ENCODE results near the gene SKAP1.

The SKAP1 gene

GRCh38 chr17:48239603-48239995 is 190.4 kb downstream of the SKAP1 start:
- H3K9ac ChIP-seq (ENCODE audit: low read depth, low read length, poor library complexity): no peak overlapping the region
- H3K27me3 ChIP-seq (ENCODE audit: control insufficient read depth in 3 of 3, insufficient read depth in 3 of 3, low read depth in 1 of 3, low read length in 3 of 3): peaks cover 0 to 28% (median 0%) of the 10 kb centered on the region in 3 experiments
- no peak overlapping the region for H3K4me2 ChIP-seq (ENCODE audit: insufficient read depth, low read length, poor library complexity, severe bottlenecking)
- H3K4me3 ChIP-seq (ENCODE audit: low read length in 2 of 2): no peak overlapping the region
- H2BK15ac ChIP-seq (ENCODE audit: low read length): no peak overlapping the region
- H2AFZ ChIP-seq (ENCODE audit: low read length): no peak overlapping the region
- H2BK12ac ChIP-seq (ENCODE audit: low read length): no peak overlapping the region
- no peak overlapping the region for H3K14ac ChIP-seq (ENCODE audit: low read length)
- no peak overlapping the region for H3K4ac ChIP-seq (ENCODE audit: low read length)
- no peak overlapping the region for H3K27ac ChIP-seq (replicated peaks; ENCODE audit: low read length)
- DNase-seq (ENCODE audit: low spot score): no peak
- no peak overlapping the region for H3K18ac ChIP-seq (ENCODE audit: low read length)
- WGBS, 2 donors (ENCODE audit: extremely low coverage in 2 of 2, insufficient read length in 2 of 2, insufficient replicate concordance in 1 of 2): no CpG with 5 or more reads among the region's 1 CpG
- H2AK5ac ChIP-seq (ENCODE audit: low read depth, low read length): no peak overlapping the region
- H2BK120ac ChIP-seq (ENCODE audit: low read depth, low read length): no peak overlapping the region
- H3K4me1 ChIP-seq (ENCODE audit: control insufficient read depth in 2 of 2, insufficient read depth in 1 of 2, low read depth in 1 of 2, low read length in 2 of 2): peaks cover 0 to 2% of the 10 kb centered on the region in 2 donors
- no peaks in the 10 kb centered on the region for H3K79me1 ChIP-seq (ENCODE audit: low read depth, low read length)
- no peaks in the 10 kb centered on the region for H3K9me3 ChIP-seq (replicated peaks in 1 of 2; ENCODE audit: control insufficient read depth in 2 of 2, insufficient read depth in 1 of 2, low read depth in 1 of 2, low read length in 2 of 2)
- no peaks in the 10 kb centered on the region for H3K36me3 ChIP-seq (replicated peaks in 1 of 2; ENCODE audit: control insufficient read depth in 2 of 2, insufficient read depth in 2 of 2, low read length in 2 of 2)
- H3K23ac ChIP-seq (ENCODE audit: low read depth, low read length, poor library complexity): no peak overlapping the region
- no peak overlapping the region for H4K8ac ChIP-seq (ENCODE audit: low read depth, low read length)
- H2BK5ac ChIP-seq (ENCODE audit: low read length): no peak overlapping the region
- H4K91ac ChIP-seq (ENCODE audit: low read depth, low read length, poor library complexity): no peak overlapping the region

GRCh38 chr17:48238933-48239602 is 190.9 kb downstream of the SKAP1 start:
- Histone ChIP-seq H3K23ac (ENCODE audit: low read depth, low read length, poor library complexity) (no peak overlapping the region), H3K9me3 (replicated peaks in 1 of 2; ENCODE audit: control insufficient read depth in 2 of 2, insufficient read depth in 1 of 2, low read depth in 1 of 2, low read length in 2 of 2) (no peaks in the 10 kb centered on the region), H3K4me3 (ENCODE audit: low read length in 2 of 2) (no peak overlapping the region), H3K79me1 (ENCODE audit: low read depth, low read length) (no peaks in the 10 kb centered on the region), H2AFZ (ENCODE audit: low read length) (no peak overlapping the region), H4K8ac (ENCODE audit: low read depth, low read length) (no peak overlapping the region), H4K91ac (ENCODE audit: low read depth, low read length, poor library complexity) (no peak overlapping the region), H2BK120ac (ENCODE audit: low read depth, low read length) (no peak overlapping the region), H3K4me1 (ENCODE audit: control insufficient read depth in 2 of 2, insufficient read depth in 1 of 2, low read depth in 1 of 2, low read length in 2 of 2) (peaks cover 0 to 2% of the 10 kb centered on the region in 2 donors), H2AK5ac (ENCODE audit: low read depth, low read length) (no peak overlapping the region), H2BK12ac (ENCODE audit: low read length) (no peak overlapping the region), H3K36me3 (replicated peaks in 1 of 2; ENCODE audit: control insufficient read depth in 2 of 2, insufficient read depth in 2 of 2, low read length in 2 of 2) (no peaks in the 10 kb centered on the region), H3K4me2 (ENCODE audit: insufficient read depth, low read length, poor library complexity, severe bottlenecking) (no peak overlapping the region), H3K9ac (ENCODE audit: low read depth, low read length, poor library complexity) (no peak overlapping the region), H3K27me3 (ENCODE audit: control insufficient read depth in 3 of 3, insufficient read depth in 3 of 3, low read depth in 1 of 3, low read length in 3 of 3) (peaks cover 0 to 28% (median 0%) of the 10 kb centered on the region in 3 experiments), H2BK15ac (ENCODE audit: low read length) (no peak overlapping the region), H2BK5ac (ENCODE audit: low read length) (no peak overlapping the region), H3K4ac (ENCODE audit: low read length) (no peak overlapping the region), H3K27ac (replicated peaks; ENCODE audit: low read length) (no peak overlapping the region), H3K18ac (ENCODE audit: low read length) (no peak overlapping the region), H3K14ac (ENCODE audit: low read length) (no peak overlapping the region)
- no peak for DNase-seq (ENCODE audit: low spot score)
- no CpG with 5 or more reads among the region's 4 CpGs for WGBS, 2 donors (ENCODE audit: extremely low coverage in 2 of 2, insufficient read length in 2 of 2, insufficient replicate concordance in 1 of 2)

- H3K4me3 ChIP-seq (ENCODE audit: low read length in 2 of 2): no peak overlapping the region
- H2BK120ac ChIP-seq (ENCODE audit: low read depth, low read length): no peak overlapping the region
- H3K4me1 ChIP-seq (ENCODE audit: control insufficient read depth in 2 of 2, insufficient read depth in 1 of 2, low read depth in 1 of 2, low read length in 2 of 2): peaks cover 0 to 2% of the 10 kb centered on the region in 2 donors
- H2BK15ac ChIP-seq (ENCODE audit: low read length): no peak overlapping the region
- H2AK5ac ChIP-seq (ENCODE audit: low read depth, low read length): no peak overlapping the region
- no peak overlapping the region for H4K8ac ChIP-seq (ENCODE audit: low read depth, low read length)
- no peak for DNase-seq (ENCODE audit: low spot score)
- no peak overlapping the region for H3K27ac ChIP-seq (replicated peaks; ENCODE audit: low read length)
- H3K9me3 ChIP-seq (replicated peaks in 1 of 2; ENCODE audit: control insufficient read depth in 2 of 2, insufficient read depth in 1 of 2, low read depth in 1 of 2, low read length in 2 of 2): no peaks in the 10 kb centered on the region
- H2BK5ac ChIP-seq (ENCODE audit: low read length): no peak overlapping the region
- H3K79me1 ChIP-seq (ENCODE audit: low read depth, low read length): no peaks in the 10 kb centered on the region
- no peaks in the 10 kb centered on the region for H3K36me3 ChIP-seq (replicated peaks in 1 of 2; ENCODE audit: control insufficient read depth in 2 of 2, insufficient read depth in 2 of 2, low read length in 2 of 2)
- H3K18ac ChIP-seq (ENCODE audit: low read length): no peak overlapping the region
- no peak overlapping the region for H3K4me2 ChIP-seq (ENCODE audit: insufficient read depth, low read length, poor library complexity, severe bottlenecking)
- no peak overlapping the region for H3K4ac ChIP-seq (ENCODE audit: low read length)
- H2BK12ac ChIP-seq (ENCODE audit: low read length): no peak overlapping the region
- no CpG with 5 or more reads among the region's 1 CpG for WGBS, 2 donors (ENCODE audit: extremely low coverage in 2 of 2, insufficient read length in 2 of 2, insufficient replicate concordance in 1 of 2)
- H3K14ac ChIP-seq (ENCODE audit: low read length): no peak overlapping the region
- peaks cover 0 to 20% (median 0%) of the 10 kb centered on the region in 3 experiments for H3K27me3 ChIP-seq (ENCODE audit: control insufficient read depth in 3 of 3, insufficient read depth in 3 of 3, low read depth in 1 of 3, low read length in 3 of 3)
- no peak overlapping the region for H3K23ac ChIP-seq (ENCODE audit: low read depth, low read length, poor library complexity)
- H3K9ac ChIP-seq (ENCODE audit: low read depth, low read length, poor library complexity): no peak overlapping the region
- H4K91ac ChIP-seq (ENCODE audit: low read depth, low read length, poor library complexity): no peak overlapping the region
- no peak overlapping the region for H2AFZ ChIP-seq (ENCODE audit: low read length)
Measured at GRCh38 chr17:48237456-48237855, 192.6 kb downstream of the SKAP1 start.

GRCh38 chr17:48236681-48237134 is 193.3 kb downstream of the SKAP1 start:
- Histone ChIP-seq H3K23ac (ENCODE audit: low read depth, low read length, poor library complexity) (no peak overlapping the region), H3K4me1 (ENCODE audit: control insufficient read depth in 2 of 2, insufficient read depth in 1 of 2, low read depth in 1 of 2, low read length in 2 of 2) (peaks cover 0 to 2% of the 10 kb centered on the region in 2 donors), H2AFZ (ENCODE audit: low read length) (no peak overlapping the region), H2BK15ac (ENCODE audit: low read length) (no peak overlapping the region), H3K9ac (ENCODE audit: low read depth, low read length, poor library complexity) (no peak overlapping the region), H2BK120ac (ENCODE audit: low read depth, low read length) (no peak overlapping the region), H3K36me3 (replicated peaks in 1 of 2; ENCODE audit: control insufficient read depth in 2 of 2, insufficient read depth in 2 of 2, low read length in 2 of 2) (no peaks in the 10 kb centered on the region), H3K4me3 (ENCODE audit: low read length in 2 of 2) (no peak overlapping the region), H3K27ac (replicated peaks; ENCODE audit: low read length) (no peak overlapping the region), H2BK12ac (ENCODE audit: low read length) (no peak overlapping the region), H3K4ac (ENCODE audit: low read length) (no peak overlapping the region), H3K27me3 (ENCODE audit: control insufficient read depth in 3 of 3, insufficient read depth in 3 of 3, low read depth in 1 of 3, low read length in 3 of 3) (peaks cover 0 to 20% (median 0%) of the 10 kb centered on the region in 3 experiments), H3K79me1 (ENCODE audit: low read depth, low read length) (no peaks in the 10 kb centered on the region), H3K4me2 (ENCODE audit: insufficient read depth, low read length, poor library complexity, severe bottlenecking) (no peak overlapping the region), H4K91ac (ENCODE audit: low read depth, low read length, poor library complexity) (no peak overlapping the region), H3K9me3 (replicated peaks in 1 of 2; ENCODE audit: control insufficient read depth in 2 of 2, insufficient read depth in 1 of 2, low read depth in 1 of 2, low read length in 2 of 2) (no peaks in the 10 kb centered on the region), H3K14ac (ENCODE audit: low read length) (no peak overlapping the region), H4K8ac (ENCODE audit: low read depth, low read length) (no peak overlapping the region), H2AK5ac (ENCODE audit: low read depth, low read length) (no peak overlapping the region), H2BK5ac (ENCODE audit: low read length) (no peak overlapping the region), H3K18ac (ENCODE audit: low read length) (no peak overlapping the region)
- no peak for DNase-seq (ENCODE audit: low spot score)
